Measurements from ENCODE around the gene AGPAT4. TPM values are rescaled to one million over a fixed set of nuclear protein-coding genes. Genes with fewer than 3 reads are reported as not detected.

AGPAT4 gene
- total and polyA plus RNA-seq, 2 donors (not counting 3 experiments of a cell fraction or from before 2014, with no cell fraction given): 10.2 to 15.2 TPM

DNA sequence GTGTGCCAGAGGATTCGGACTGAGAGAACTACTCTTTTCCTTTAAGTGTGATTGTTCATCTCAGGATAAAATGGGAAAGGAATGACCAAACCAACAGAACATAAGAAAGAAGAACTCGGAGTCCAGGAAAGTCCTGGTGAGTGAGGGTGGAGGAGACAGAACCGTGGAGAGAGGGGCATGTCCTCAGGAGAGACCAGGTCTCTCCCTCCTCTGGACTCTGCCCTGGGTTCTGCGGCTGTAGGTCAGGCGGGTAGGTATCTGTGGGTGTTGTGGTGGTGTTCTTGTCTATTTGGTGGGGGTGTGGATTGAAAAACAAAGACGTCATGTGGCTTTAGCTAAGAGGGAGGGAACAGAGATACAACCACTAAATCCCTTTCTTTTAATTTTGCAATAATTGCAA is 29.1 kb upstream of the AGPAT4 start:
- Histone ChIP-seq H3K4me2 (ENCODE audit: insufficient read depth, low read length) (no peak overlapping the region), H3K4me3 (replicated peaks in 1 of 3; ENCODE audit: insufficient read depth in 1 of 3, low read depth in 1 of 3, low read length in 3 of 3) (no peak overlapping the region), H4K20me1 (replicated peaks; ENCODE audit: control insufficient read depth, extremely low read depth, insufficient read depth, low read length) (no peaks in the 10 kb centered on the region), H3K9me3 (replicated peaks; ENCODE audit: control insufficient read depth, insufficient read depth, low read length) (no peaks in the 10 kb centered on the region), H3K27me3 (ENCODE audit: control insufficient read depth in 2 of 2, insufficient read depth in 2 of 2, low read length in 2 of 2) (no peaks in the 10 kb centered on the region), H3K4me1 (ENCODE audit: control insufficient read depth, extremely low read depth, insufficient read depth, low read length) (no peaks in the 10 kb centered on the region), H3K9me1 (replicated peaks; ENCODE audit: control insufficient read depth, extremely low read depth, insufficient read depth, low read length) (no peaks in the 10 kb centered on the region), H2AFZ (ENCODE audit: low read depth, low read length) (no peak overlapping the region), H3K36me3 (ENCODE audit: control insufficient read depth in 2 of 2, extremely low read depth in 1 of 2, insufficient read depth in 2 of 2, low read length in 2 of 2) (no peaks in the 10 kb centered on the region), H3K27ac (ENCODE audit: insufficient read depth, low read depth, low read length) (no peak overlapping the region), H3K79me2 (ENCODE audit: control insufficient read depth, insufficient read depth, low read length) (no peaks in the 10 kb centered on the region), H3K9ac (replicated peaks; ENCODE audit: extremely low read depth, insufficient read depth, low read length) (no peak overlapping the region)
- dilution Hi-C loops (cut with MboI; ENCODE audit: extremely low pct_ligation_motif_present, low sequenced_read_pairs) (no loop called here), intact Hi-C loops (cut with micrococcal nuclease) (no loop called here)
- ChIA-PET CTCF (no interaction called here), POLR2A (no interaction called here)
- FAIRE-seq: no peak
- TF ChIP-seq JUN (IDR thresholded peaks at IDR 0.05; ENCODE audit: borderline replicate concordance, insufficient read depth, insufficient read length, low read depth): no peak
- TF ChIP-seq, protein P1, sequence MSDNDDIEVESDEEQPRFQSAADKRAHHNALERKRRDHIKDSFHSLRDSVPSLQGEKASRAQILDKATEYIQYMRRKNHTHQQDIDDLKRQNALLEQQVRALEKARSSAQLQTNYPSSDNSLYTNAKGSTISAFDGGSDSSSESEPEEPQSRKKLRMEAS (IDR thresholded peaks at IDR 0.05; ENCODE audit: insufficient read depth, insufficient read length): no peak
- no peak for TF ChIP-seq POLR2A (IDR thresholded peaks at IDR 0.05; ENCODE audit: low read depth, low read length)
- no peak for TF ChIP-seq MYC (IDR thresholded peaks at IDR 0.05; ENCODE audit: low read depth, low read length)
- no peak for TF ChIP-seq POLR2AphosphoS5 (IDR thresholded peaks at IDR 0.05; ENCODE audit: insufficient read depth, low read depth, low read length)
- no peak for TF ChIP-seq EZH2 (IDR thresholded peaks at IDR 0.05; ENCODE audit: borderline replicate concordance, low read depth, low read length, severe bottlenecking)
- TF ChIP-seq CTCF (IDR thresholded peaks at IDR 0.05; ENCODE audit: extremely low read depth in 1 of 2, insufficient read depth in 1 of 2, low read depth in 1 of 2, low read length in 2 of 2): no peak
- no peak for TF ChIP-seq GATA2 (IDR thresholded peaks at IDR 0.05; ENCODE audit: insufficient read depth, insufficient read length, low read depth, low read length)
- no peak for TF ChIP-seq FOS (IDR thresholded peaks at IDR 0.05; ENCODE audit: borderline replicate concordance, insufficient read depth, low read length)
- no peak for DNase-seq (ENCODE audit: low read depth, low spot score)
- BruUV-seq (replicated peaks): no TSS peak
